GM12892 (cell line): ENCODE measurements around the gene GALNTL6.

Experiments used
- POLR2AphosphoS5 ChIP-seq: IDR thresholded peaks from 2 replicates; pipeline ENCODE4 v1.6.1; 2011; ENCODE audit warnings: low read depth, low read length, control low read depth
- TAF1 ChIP-seq: IDR thresholded peaks from 2 replicates; pipeline ENCODE4 v1.6.1; 2011; ENCODE audit warnings: low read depth, mild to moderate bottlenecking, control low read depth, low read length, borderline replicate concordance

DNA sequence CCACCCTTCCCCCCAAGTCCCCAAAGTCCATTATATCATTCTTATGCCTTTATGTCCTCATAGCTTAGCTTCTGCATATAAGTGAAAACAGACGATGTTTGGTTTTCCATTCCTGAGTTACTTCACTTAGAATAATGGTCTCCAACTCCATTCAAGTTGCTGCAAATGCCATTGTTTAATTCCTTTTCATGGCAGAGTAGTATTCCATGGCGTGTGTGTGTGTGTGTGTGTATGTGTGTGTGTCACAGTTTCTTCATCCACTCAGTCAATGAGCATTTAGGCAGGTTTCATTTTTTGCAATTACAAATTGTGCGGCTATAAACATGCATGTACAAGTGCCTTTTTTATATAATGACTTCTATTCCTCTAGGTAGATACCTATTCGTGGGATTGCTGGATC is 1248.0 kb downstream of the GALNTL6 start:
- TF ChIP-seq POLR2AphosphoS5 (no peak), TAF1 (no peak)
